GM23248 (cell line): ENCODE results near the gene DARS1. TPM values are rescaled to one million over a fixed set of nuclear protein-coding genes. Genes with fewer than 3 reads are reported as not detected.

Experiments used
- DNase-seq: peaks from one replicate; pipeline ENCODE4 v3.0.0-alpha.2; 2015
- H2AFZ ChIP-seq: fragments of 200-600 bp; sonication (generic); 2 replicates; pipeline ENCODE4 v1.6.1; 2016; ENCODE audit warnings: antibody characterized with exemption
- H3F3A ChIP-seq: fragments of 200-600 bp; sonication (generic); 2 replicates; pipeline ENCODE4 v1.6.1; 2016; ENCODE audit warnings: mild to moderate bottlenecking, antibody characterized with exemption, mixed run types; ENCODE audit not compliant: insufficient read depth
- H3K27ac ChIP-seq: fragments of 200-600 bp; sonication (generic); 2 replicates; pipeline ENCODE4 v1.5.1; 2016; ENCODE audit warnings: mild to moderate bottlenecking
- H3K27me3 ChIP-seq: fragments of 200-600 bp; sonication (generic); replicated peaks from 2 replicates; pipeline ENCODE4 v1.6.1; 2016; ENCODE audit warnings: mild to moderate bottlenecking; ENCODE audit not compliant: insufficient read depth
- H3K36me3 ChIP-seq: fragments of 200-600 bp; sonication (generic); 2 replicates; pipeline ENCODE4 v1.6.1; 2016; ENCODE audit warnings: low read depth, mild to moderate bottlenecking
- H3K4me1 ChIP-seq: fragments of 200-600 bp; sonication (generic); 2 replicates; pipeline ENCODE4 v1.6.1; 2016; ENCODE audit warnings: mild to moderate bottlenecking; ENCODE audit not compliant: insufficient read depth
- H3K4me2 ChIP-seq: fragments of 200-600 bp; sonication (generic); one replicate; pipeline ENCODE4 v1.6.1; 2016; ENCODE audit warnings: mild to moderate bottlenecking; ENCODE audit not compliant: unreplicated experiment
- H3K4me3 ChIP-seq: fragments of 200-600 bp; sonication (generic); 2 replicates; pipeline ENCODE4 v1.5.1; 2016; ENCODE audit warnings: mild to moderate bottlenecking
- H3K79me2 ChIP-seq: fragments of 200-600 bp; sonication (generic); 2 replicates; pipeline ENCODE4 v1.6.1; 2016; ENCODE audit warnings: mild to moderate bottlenecking; ENCODE audit not compliant: insufficient read depth
- H3K9ac ChIP-seq: fragments of 200-600 bp; sonication (generic); 2 replicates; pipeline ENCODE4 v1.6.1; 2016; ENCODE audit warnings: mild to moderate bottlenecking
- H3K9me2 ChIP-seq: fragments of 200-600 bp; sonication (generic); 2 replicates; pipeline ENCODE4 v1.6.1; 2016; ENCODE audit warnings: mixed run types, mild to moderate bottlenecking, moderate library complexity; ENCODE audit not compliant: insufficient read depth
- H3K9me3 ChIP-seq: fragments of 200-600 bp; sonication (generic); one replicate; pipeline ENCODE4 v1.6.1; 2017; ENCODE audit warnings: low read depth
- H4K20me1 ChIP-seq: fragments of 200-600 bp; sonication (generic); 2 replicates; pipeline ENCODE4 v1.6.0; 2016; ENCODE audit not compliant: insufficient read depth
- EZH2 ChIP-seq: fragments of 200-600 bp; sonication (generic); IDR thresholded peaks from 2 replicates; pipeline ENCODE4 v1.6.1; 2018; ENCODE audit warnings: antibody characterized with exemption, mild to moderate bottlenecking; ENCODE audit not compliant: insufficient read depth, poor library complexity, severe bottlenecking
- EZH2phosphoT487 ChIP-seq: fragments of 200-600 bp; sonication (generic); IDR thresholded peaks from 2 replicates; pipeline ENCODE4 v1.6.1; 2018; ENCODE audit warnings: antibody characterized with exemption, moderate library complexity, mild to moderate bottlenecking, low read depth; ENCODE audit not compliant: insufficient read depth
- WGBS, 2 experiments: methylation state at CpG; one replicate each; pipeline ENCODE4 v1.1.6; 2015 to 2017; ENCODE audit warnings: low lambda C conversion rate in 2 of 2, low coverage in 1 of 2; ENCODE audit errors: missing lambda C conversion rate in 2 of 2; 5-methylcytosine and 5-hydroxymethylcytosine counted together
- in situ Hi-C: fragments of 300-500 bp; cut with MboI; formaldehyde crosslinking; loops from 2 replicates; pipeline ENCODE4 v1.15.0; 2020
- polyA plus RNA-seq: library from polyadenylated mRNA; unstranded; fragments of >200 nt; fragmentation: Nextera tagmentation; extraction: Ambion mirVana; gene quantifications from 2 replicates; pipeline ENCODE4 v1.2.1, GENCODE V29; 2016
- total RNA-seq: library from RNA; depleted of rRNA; stranded (reverse); fragments of >200 nt; shearing (Covaris generic); gene quantifications from 2 replicates; pipeline ENCODE4 v1.2.3, GENCODE V29; 2014

DARS1 gene
- total and polyA plus RNA-seq, 2 experiments from 2014 or later, result 109 to 121 TPM

DNA sequence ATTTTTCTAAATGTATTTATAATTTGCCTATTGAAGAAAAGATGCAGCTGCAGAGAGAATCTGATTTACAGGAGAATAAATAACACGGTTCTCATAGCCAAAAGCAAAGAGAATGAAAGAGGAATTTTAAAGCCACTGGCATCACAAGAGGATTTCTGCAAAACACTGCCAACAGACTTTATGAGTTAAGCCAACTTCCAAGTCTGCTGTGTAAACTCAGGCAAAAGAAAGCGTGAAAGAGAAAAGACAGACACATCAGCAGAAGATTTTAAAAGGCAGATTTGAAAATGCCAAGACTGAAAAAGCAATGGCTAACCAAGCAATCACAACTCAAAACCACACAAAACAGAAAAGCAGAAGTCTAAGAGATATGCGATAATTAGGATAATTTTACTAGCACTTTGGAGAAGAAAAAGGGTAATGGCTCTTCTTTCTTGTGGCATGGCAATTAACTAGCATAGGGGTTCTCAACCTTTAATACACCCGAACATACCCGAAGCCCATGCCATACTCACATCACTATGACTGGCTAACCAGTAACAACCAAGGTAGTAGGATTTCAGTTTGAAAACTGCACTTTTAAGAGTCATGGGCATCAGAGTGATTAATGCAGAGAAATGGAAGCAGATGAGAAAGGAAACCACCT lies 4.9 kb downstream of the DARS1 start:
- Histone ChIP-seq H3K36me3 (peaks cover 53% of the 10 kb centered on the region), H3K4me3 (no peak overlapping the region), H3K79me2 (peaks cover 87% of the 10 kb centered on the region), H3K27ac (no peak overlapping the region), H3K4me1 (peaks cover 14% of the 10 kb centered on the region), H2AFZ (no peak overlapping the region), H4K20me1 (no peaks in the 10 kb centered on the region), H3F3A (no peaks in the 10 kb centered on the region), H3K4me2 (no peak overlapping the region), H3K9me2 (no peaks in the 10 kb centered on the region), H3K9me3 (no peaks in the 10 kb centered on the region), H3K9ac (no peak overlapping the region), H3K27me3 (no peaks in the 10 kb centered on the region)
- WGBS, 2 experiments, result 58 to 60% methylated on average over 5 of the region's 5 CpGs
- TF ChIP-seq EZH2, result no peak
- TF ChIP-seq EZH2phosphoT487, result no peak
- in situ Hi-C loops, result no loop called here
- no peak for DNase-seq

DNA sequence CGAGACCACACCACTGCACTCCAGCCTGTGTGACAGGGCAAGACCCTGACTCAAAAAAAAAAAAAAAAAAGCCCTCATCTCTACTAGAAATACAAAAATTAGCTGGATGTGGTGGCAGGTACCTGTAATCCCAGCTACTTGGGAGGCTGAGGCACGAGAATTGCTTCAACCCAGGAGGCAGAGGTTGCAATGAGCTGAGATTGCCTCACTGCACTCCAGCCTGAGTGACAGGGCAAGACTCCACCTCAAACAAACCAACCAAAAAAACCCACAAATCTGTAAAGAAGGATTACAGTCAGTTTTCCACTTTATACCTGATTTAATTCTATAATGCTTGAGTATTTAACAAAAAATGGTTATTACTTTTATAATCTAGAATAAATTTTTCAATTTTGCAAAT lies 9.7 kb downstream of the DARS1 start:
- DNase-seq, result no peak
- Histone ChIP-seq H4K20me1 (no peaks in the 10 kb centered on the region), H3K4me2 (no peak overlapping the region), H3K9me2 (no peaks in the 10 kb centered on the region), H3K27me3 (no peaks in the 10 kb centered on the region), H3K27ac (no peak overlapping the region), H3F3A (no peaks in the 10 kb centered on the region), H3K4me3 (no peak overlapping the region), H2AFZ (no peak overlapping the region), H3K9me3 (no peaks in the 10 kb centered on the region), H3K36me3 (peaks cover 48% of the 10 kb centered on the region), H3K9ac (no peak overlapping the region), H3K4me1 (no peaks in the 10 kb centered on the region), H3K79me2 (peaks cover 91% of the 10 kb centered on the region)
- in situ Hi-C loops, result no loop called here
- 58 to 64% methylated on average over 2 of the region's 2 CpGs for WGBS, 2 experiments
- no peak for TF ChIP-seq EZH2

DNA sequence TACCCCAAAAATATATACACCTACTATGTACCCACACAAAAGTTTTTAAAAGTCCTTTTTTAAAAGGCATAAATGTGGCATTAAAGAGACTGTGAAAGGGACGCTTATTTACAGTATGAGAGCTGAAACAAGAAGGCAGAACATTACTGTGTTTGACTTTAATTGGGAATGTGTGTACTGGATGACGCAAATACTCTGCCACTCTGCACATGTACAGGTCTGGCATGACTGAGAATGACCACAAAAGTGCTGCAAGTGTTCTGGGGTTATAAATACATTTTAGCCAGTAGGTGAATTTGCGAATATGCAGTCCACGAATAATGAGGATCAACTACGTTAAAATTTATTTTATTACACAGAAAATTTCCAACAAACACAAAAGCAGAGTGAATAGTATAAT lies 11.4 kb downstream of the DARS1 start:
- H3K36me3 ChIP-seq, result peaks cover 37% of the 10 kb centered on the region

DNA sequence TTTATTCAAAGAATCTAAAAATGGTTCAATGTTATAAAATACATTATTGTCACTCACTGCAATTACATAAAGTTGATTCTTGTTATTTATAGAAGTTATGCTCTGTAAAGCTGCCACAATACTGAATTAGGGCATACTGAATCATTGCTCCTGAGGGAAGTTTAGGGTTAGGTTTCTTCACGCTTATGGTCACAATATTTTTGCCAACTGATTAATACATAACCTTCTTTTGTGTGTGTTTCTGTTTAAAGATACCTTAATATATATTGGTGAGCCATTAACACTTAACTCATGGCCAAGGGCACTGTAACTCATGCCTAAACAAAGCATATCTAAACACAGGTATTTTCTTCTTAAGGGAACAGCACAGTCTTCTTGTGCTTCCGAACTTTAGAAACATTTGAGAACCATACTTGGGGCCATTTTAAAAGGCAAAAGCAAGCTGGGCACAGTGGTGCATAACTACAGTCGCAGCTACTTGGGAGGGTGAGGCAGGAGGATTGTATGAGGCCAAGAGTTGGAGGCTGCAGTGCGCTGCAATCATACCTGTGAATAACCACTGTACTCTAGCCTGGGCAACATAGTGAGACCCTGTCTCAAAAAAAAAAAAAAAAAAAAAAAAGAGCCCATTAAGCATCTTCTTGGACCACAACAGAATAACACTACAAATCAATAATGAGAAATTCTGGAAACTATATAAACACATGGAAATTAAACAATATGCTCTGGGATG lies 15.6 kb downstream of the DARS1 start:
- H3K79me2 ChIP-seq, result peaks cover 96% of the 10 kb centered on the region
- no peaks in the 10 kb centered on the region for H3K27me3 ChIP-seq
- H3K4me2 ChIP-seq, result no peak overlapping the region
- in situ Hi-C loops, result no loop called here
- WGBS, 2 experiments, result 90% methylated on average over 4 of the region's 4 CpGs
- DNase-seq, result no peak
- H3K9me3 ChIP-seq, result no peaks in the 10 kb centered on the region
- no peaks in the 10 kb centered on the region for H4K20me1 ChIP-seq
- peaks cover 15% of the 10 kb centered on the region for H3K36me3 ChIP-seq
- no peaks in the 10 kb centered on the region; the same call in 1 of the 2 replicates for H3F3A ChIP-seq
- no peak overlapping the region for H3K4me3 ChIP-seq
- no peaks in the 10 kb centered on the region for H3K4me1 ChIP-seq
- H2AFZ ChIP-seq, result no peak overlapping the region
- H3K27ac ChIP-seq, result no peak overlapping the region
- no peak overlapping the region for H3K9ac ChIP-seq
- TF ChIP-seq EZH2phosphoT487 (no peak), EZH2 (no peak)
- no peaks in the 10 kb centered on the region for H3K9me2 ChIP-seq

More for the DNA sequence above, 11.4 kb downstream of the DARS1 start:
- TF ChIP-seq EZH2phosphoT487, result no peak
- no peak for TF ChIP-seq EZH2
- no peaks in the 10 kb centered on the region for H3K9me3 ChIP-seq
- peaks cover 91% of the 10 kb centered on the region for H3K79me2 ChIP-seq
- no peaks in the 10 kb centered on the region for H3K9me2 ChIP-seq
- no peak overlapping the region for H3K4me2 ChIP-seq
- 89% methylated on average over 5 of the region's 5 CpGs for WGBS, 2 experiments
- in situ Hi-C loops, result no loop called here
- H4K20me1 ChIP-seq, result no peaks in the 10 kb centered on the region
- H3K9ac ChIP-seq, result no peak overlapping the region
- H2AFZ ChIP-seq, result no peak overlapping the region
- no peak for DNase-seq
- H3K27me3 ChIP-seq, result no peaks in the 10 kb centered on the region
- H3K27ac ChIP-seq, result no peak overlapping the region
- H3K4me3 ChIP-seq, result no peak overlapping the region
- H3K4me1 ChIP-seq, result no peaks in the 10 kb centered on the region
- no peaks in the 10 kb centered on the region for H3F3A ChIP-seq
